BJ (cell line): ENCODE measurements around the gene ZNF598. TPM values are rescaled to one million over a fixed set of nuclear protein-coding genes. Genes with fewer than 3 reads are reported as not detected.
A peak's percentile ranks its signal among the peaks of the same experiment; 100 is the strongest.

Experiments
- CTCF ChIA-PET: fragments of 350-600 bp; formaldehyde crosslinking; extraction: SDS; loops from one replicate; lab custom pipeline; 2021; ENCODE audit warnings: antibody characterized with exemption, inconsistent platforms; lab: Yijun Ruan, JAX
- POLR2A ChIA-PET: fragments of 300-600 bp; sonication (Branson Sonifier 250); formaldehyde crosslinking; extraction: SDS; loops from one replicate; lab custom pipeline; 2021; ENCODE audit warnings: antibody characterized with exemption; lab: Charles Lee
- DNase-seq: peaks from one replicate; pipeline ENCODE4 v3.0.0-alpha.2; 2011; ENCODE audit warnings: low read depth
- H3K27me3 ChIP-seq: 2 replicates; pipeline ENCODE4 v1.6.0; 2011; ENCODE audit warnings: low read length; ENCODE audit not compliant: control insufficient read depth, insufficient read depth
- H3K36me3 ChIP-seq: 2 replicates; pipeline ENCODE4 v1.5.1; 2011; ENCODE audit warnings: low read length; ENCODE audit not compliant: control insufficient read depth, insufficient read depth
- H3K4me3 ChIP-seq: 2 replicates; pipeline ENCODE4 v1.5.1; 2011; ENCODE audit warnings: low read depth, mild to moderate bottlenecking, control low read depth, low read length
- polyA plus RNA-seq: library from polyadenylated mRNA; depleted of rRNA; stranded (reverse); fragments of >200 nt; gene quantifications from 2 replicates; pipeline ENCODE4 v1.2.3, GENCODE V29; 2011
- TF ChIP-seq, protein P1 (sequence below): IDR thresholded peaks from 2 replicates; pipeline ENCODE4 v1.5.1; 2011; ENCODE audit warnings: low read depth, mild to moderate bottlenecking, control low read depth, inconsistent platforms, low read length, moderate library complexity; ENCODE audit not compliant: insufficient read depth

ZNF598 gene
- polyA plus RNA-seq, 1 experiment: 23.0 TPM

DNA sequence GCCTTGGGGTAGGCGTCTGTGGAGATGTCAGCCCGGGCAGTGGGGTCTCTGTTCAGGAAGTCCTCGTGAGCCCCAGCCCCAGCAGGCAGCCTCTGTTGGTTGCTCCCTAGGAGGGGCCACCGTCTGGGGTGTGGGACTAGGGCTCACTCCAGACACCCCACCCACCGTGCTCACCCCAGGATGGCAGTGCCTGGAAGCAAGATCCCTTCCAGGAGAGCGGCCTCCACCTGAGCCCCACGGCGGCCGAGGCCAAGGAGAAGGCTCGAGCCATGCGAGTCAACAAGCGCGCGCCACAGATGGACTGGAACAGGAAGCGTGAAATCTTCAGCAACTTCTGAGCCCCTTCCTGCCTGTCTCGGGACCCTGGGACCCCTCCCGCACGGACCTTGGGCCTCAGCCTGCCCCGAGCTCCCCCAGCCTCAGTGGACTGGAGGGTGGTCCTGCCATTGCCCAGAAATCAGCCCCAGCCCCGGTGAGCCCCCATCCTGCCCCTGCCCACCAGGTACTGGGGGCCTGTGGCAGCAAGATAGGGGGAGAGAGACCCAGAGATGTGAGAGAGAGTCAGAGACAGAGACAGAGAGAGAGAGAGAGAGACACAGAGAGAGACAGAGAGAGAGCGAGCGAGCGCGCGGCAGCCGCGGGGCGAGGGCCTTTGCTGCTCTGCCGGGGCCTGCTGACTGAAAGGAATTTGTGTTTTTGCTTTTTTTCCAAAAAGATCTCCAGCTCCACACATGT, 28.2 kb upstream of the ZNF598 start:
- Histone ChIP-seq H3K36me3 (peaks cover 25% of the 10 kb centered on the region), H3K4me3 (no peak overlapping the region), H3K27me3 (no peaks in the 10 kb centered on the region)
- ChIA-PET CTCF (interaction anchor here (1.0 kb wide), 1 partner anchor 15 kb away, joined by 8 read pairs; no protein-coding TSS in a partner anchor), POLR2A (no interaction called here)
- TF ChIP-seq, protein P1, sequence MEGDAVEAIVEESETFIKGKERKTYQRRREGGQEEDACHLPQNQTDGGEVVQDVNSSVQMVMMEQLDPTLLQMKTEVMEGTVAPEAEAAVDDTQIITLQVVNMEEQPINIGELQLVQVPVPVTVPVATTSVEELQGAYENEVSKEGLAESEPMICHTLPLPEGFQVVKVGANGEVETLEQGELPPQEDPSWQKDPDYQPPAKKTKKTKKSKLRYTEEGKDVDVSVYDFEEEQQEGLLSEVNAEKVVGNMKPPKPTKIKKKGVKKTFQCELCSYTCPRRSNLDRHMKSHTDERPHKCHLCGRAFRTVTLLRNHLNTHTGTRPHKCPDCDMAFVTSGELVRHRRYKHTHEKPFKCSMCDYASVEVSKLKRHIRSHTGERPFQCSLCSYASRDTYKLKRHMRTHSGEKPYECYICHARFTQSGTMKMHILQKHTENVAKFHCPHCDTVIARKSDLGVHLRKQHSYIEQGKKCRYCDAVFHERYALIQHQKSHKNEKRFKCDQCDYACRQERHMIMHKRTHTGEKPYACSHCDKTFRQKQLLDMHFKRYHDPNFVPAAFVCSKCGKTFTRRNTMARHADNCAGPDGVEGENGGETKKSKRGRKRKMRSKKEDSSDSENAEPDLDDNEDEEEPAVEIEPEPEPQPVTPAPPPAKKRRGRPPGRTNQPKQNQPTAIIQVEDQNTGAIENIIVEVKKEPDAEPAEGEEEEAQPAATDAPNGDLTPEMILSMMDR: no peak
- no peak for DNase-seq

DNA sequence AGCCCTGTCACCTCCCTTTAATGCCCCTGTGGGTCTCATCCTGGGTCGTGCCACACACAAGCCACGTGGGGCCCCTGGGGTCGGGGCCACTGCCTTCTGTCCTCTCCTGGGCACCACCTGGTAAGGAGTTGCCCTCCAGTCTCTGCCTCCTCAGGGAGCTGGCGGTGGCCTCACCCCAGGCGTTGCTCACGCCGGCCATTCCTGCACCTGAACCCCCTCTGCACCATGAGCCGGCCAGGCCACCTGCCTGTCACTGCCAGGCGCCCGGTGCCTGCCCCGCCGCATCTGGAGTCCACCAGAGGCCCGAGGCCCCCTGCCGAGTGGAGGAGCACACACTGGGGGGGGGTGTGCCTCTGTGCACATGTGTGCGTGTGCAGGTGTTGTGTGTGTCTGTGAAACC, 27.5 kb upstream of the ZNF598 start:
- Histone ChIP-seq H3K4me3 (no peak overlapping the region), H3K36me3 (peaks cover 25% of the 10 kb centered on the region), H3K27me3 (no peaks in the 10 kb centered on the region)
- ChIA-PET POLR2A (no interaction called here), CTCF (interaction anchor here (1.0 kb wide), 1 partner anchor 14 kb away, joined by 8 read pairs; no protein-coding TSS in a partner anchor)
- no peak for DNase-seq
- TF ChIP-seq, protein P1: no peak

DNA sequence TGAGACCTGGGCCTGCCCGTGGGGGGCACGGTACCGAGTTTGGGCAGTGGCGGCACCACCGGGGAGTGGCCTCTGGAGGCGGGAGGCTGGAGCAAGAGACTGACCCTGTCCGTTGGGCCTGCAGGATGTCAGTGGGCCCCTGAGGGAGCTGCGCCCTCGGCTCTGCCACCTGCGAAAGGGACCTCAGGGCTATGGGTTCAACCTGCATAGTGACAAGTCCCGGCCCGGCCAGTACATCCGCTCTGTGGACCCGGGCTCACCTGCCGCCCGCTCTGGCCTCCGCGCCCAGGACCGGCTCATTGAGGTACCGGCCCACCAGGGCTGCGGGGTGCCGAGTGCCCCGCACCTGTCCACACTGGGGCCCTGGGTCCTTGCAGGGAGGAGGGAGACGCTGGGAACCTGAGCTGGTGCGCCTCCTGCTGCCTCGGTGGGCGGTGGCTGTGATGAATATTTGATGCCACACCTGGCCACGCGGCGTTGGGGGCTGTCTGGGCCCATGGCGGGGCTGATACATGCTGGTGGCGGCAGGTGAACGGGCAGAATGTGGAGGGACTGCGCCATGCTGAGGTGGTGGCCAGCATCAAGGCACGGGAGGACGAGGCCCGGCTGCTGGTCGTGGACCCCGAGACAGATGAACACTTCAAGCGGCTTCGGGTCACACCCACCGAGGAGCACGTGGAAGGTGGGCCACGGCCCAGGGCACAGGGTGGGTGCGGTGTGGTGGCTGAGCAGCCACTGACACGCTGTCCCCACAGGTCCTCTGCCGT, 26.8 kb upstream of the ZNF598 start:
- ChIA-PET POLR2A (interaction anchor here (1.6 kb wide), 1 partner anchor 119 kb away, joined by 5 read pairs; the partner anchor contains the start of gene TRAF7), CTCF (interaction anchor here (0.7 to 1.7 kb wide), 5 partner anchors 9 to 216 kb away, joined by 3 to 10 read pairs (median 4); partner anchors contain the start of gene NHERF2)
- H3K4me3 ChIP-seq: peak overlapping the region; percentile 12
- TF ChIP-seq, protein P1: no peak
- no peak for DNase-seq
- no peaks in the 10 kb centered on the region for H3K27me3 ChIP-seq
- peaks cover 25% of the 10 kb centered on the region for H3K36me3 ChIP-seq

DNA sequence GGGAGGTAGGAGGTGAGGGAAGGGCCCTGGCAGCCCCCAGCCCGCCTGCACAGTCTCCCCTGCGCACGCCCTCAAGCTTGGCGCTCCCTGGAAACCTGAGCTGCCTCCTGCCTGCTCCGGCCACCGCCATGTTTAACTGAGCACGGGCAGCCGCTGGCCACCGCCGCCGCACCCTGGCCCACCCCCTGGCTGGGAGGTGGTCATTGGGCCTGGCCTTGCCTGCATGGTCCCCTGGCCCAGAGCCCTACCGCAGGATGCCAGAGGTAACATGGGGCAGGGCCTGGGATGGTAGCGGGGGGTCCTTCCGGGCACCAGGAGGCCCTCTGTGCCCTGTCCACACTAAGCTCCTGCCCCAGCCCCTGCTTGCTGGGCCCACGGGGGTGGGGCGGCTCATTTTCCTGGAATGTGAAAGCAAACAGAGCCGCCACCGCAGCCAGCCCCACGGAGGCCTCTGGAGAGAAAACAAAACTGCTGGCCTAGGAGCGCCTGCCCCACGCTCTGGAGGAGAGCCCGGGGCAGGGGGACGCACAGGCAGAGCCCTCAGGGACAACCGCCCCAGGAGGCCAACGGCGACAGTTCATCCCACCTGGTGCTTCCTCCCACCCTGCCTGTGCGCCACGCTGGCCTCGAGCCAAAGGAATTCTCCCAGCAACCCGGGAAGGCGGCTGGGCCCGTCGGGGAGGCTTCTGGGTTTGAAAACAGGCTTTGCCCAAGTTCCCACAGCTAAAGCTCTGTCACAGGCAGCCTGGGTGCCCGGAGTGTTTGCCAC, 26.0 kb upstream of the ZNF598 start:
- Histone ChIP-seq H3K4me3 (peak overlapping the region; percentile 20), H3K27me3 (no peaks in the 10 kb centered on the region), H3K36me3 (peaks cover 29% of the 10 kb centered on the region)
- CTCF ChIA-PET: interaction anchor here (0.7 to 1.7 kb wide), 5 partner anchors 8 to 216 kb away, joined by 3 to 10 read pairs (median 4); partner anchors contain the start of gene NHERF2
- POLR2A ChIA-PET: interaction anchor here (0.6 to 1.6 kb wide), 2 partner anchors 120 to 989 kb away, joined by 5 to 21 read pairs; partner anchors contain the start of gene TRAF7
- TF ChIP-seq, protein P1: no peak
- DNase-seq: no peak
